Stimulated activated CD4-positive, alpha-beta T cell treated with anti-CD3 and anti-CD28 coated beads, TNF-alpha, amount 100 ng/mL, for 24 hours (primary cell): Measurements from ENCODE around the gene ZNF224.

ENCODE experiments used
- DNase-seq, 3 experiments: peaks; one replicate each; pipeline ENCODE4 v3.0.0-alpha.2; 2020; ENCODE audit warnings: low read depth in 3 of 3

The ZNF224 gene

DNA sequence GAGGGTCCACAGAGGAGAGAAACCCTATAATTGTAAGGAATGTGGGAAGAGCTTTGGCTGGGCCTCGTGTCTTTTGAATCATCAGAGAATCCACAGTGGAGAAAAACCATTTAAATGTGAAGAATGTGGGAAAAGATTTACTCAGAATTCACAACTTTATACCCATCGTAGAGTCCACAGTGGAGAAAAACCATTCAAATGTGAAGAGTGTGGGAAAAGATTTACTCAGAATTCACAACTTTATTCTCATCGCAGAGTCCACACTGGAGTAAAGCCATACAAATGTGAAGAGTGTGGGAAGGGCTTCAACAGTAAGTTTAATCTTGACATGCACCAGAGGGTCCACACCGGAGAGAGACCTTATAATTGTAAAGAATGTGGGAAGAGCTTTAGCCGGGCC is 37.8 kb downstream of the ZNF224 start:
- DNase-seq: no peak

- DNase-seq: peak; percentile 52 to 66 (median 53)
Measured at GRCh38 chr19:44141191-44142058, 47.3 kb downstream of the ZNF224 start, which contains the start of gene ZNF234. TSS of gene ZNF234 (plus strand) at chr19:44141554. CDS start at chr19:44144633, 3,079 bp downstream.

- DNase-seq: no peak
Measured at GRCh38 chr19:44142059-44142433, 47.9 kb downstream of the ZNF224 start.

DNA sequence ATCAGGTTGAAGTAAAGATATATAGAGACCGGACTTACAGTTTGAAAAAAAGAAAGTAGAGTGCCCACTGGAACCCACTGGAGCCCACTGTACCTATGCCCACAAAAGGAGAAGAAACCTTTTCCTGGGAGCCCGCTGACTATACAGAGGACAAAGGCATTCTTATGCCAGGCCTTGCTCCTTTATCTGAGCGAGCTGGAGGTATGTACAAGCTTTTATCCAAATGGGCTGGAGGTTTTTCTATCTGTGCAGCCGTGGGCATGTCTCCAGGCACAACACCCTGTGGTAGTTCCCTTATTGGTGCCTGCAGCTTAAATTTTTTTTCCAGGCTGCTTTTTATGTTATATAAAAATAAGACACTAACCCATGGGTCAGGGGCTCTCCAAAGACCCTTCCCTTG is 55.6 kb downstream of the ZNF224 start:
- no peak for DNase-seq

- DNase-seq: no peak
Measured at GRCh38 chr19:44151491-44151890, 57.3 kb downstream of the ZNF224 start.

- no peak for DNase-seq
Measured at GRCh38 chr19:44156475-44156874, 62.3 kb downstream of the ZNF224 start.
